Gastroesophageal sphincter (tissue), 3 donors: ENCODE results near the gene FAM171A2.

Source experiments
- POLR2A ChIP-seq, 2 donors: fragments of 450-650 bp; IDR thresholded peaks; one replicate each; pipeline ENCODE4 v1.6.1; 2017; ENCODE audit warnings: antibody characterized with exemption in 2 of 2, mild to moderate bottlenecking in 2 of 2, moderate library complexity in 1 of 2
- POLR2AphosphoS5 ChIP-seq: sonication (generic); formaldehyde crosslinking; IDR thresholded peaks from one replicate; pipeline ENCODE4 v1.6.1; 2017; ENCODE audit warnings: antibody characterized with exemption
- TF ChIP-seq, protein P1 (sequence below), 4 experiments: fragments of 200-600 bp in 2 of 4; fragments of 450-650 bp in 2 of 4; sonication (generic) in 1 of 4; IDR thresholded peaks; one replicate each; pipeline ENCODE4 v1.5.1; 2017 to 2019; ENCODE audit warnings: antibody characterized with exemption in 4 of 4, mild to moderate bottlenecking in 2 of 4, moderate library complexity in 2 of 4

DNA sequence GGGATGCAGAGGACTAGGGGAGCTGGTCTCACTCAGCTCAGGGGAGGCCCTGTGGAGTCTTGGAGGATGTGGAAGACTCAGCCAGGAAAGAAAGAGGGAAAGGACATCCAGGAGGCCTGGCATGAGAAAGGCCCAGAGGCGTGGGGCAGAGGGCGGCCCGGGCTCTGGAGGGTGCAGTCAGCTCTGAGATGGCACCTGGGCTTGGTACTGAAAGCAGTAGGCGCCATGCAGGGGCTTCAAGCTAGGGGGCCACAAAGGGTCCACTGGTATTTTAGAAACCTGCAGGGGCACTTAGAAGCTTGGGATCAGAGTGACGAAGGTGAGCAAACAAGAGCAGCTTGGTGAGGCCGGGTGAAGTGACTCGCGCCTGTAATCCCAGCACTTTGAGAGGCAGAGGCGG, 5.6 kb downstream of the FAM171A2 start:
- TF ChIP-seq, protein P1, sequence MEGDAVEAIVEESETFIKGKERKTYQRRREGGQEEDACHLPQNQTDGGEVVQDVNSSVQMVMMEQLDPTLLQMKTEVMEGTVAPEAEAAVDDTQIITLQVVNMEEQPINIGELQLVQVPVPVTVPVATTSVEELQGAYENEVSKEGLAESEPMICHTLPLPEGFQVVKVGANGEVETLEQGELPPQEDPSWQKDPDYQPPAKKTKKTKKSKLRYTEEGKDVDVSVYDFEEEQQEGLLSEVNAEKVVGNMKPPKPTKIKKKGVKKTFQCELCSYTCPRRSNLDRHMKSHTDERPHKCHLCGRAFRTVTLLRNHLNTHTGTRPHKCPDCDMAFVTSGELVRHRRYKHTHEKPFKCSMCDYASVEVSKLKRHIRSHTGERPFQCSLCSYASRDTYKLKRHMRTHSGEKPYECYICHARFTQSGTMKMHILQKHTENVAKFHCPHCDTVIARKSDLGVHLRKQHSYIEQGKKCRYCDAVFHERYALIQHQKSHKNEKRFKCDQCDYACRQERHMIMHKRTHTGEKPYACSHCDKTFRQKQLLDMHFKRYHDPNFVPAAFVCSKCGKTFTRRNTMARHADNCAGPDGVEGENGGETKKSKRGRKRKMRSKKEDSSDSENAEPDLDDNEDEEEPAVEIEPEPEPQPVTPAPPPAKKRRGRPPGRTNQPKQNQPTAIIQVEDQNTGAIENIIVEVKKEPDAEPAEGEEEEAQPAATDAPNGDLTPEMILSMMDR (IDR thresholded peaks at IDR 0.05) = no peak
- TF ChIP-seq POLR2A (IDR thresholded peaks at IDR 0.05) (no peak), POLR2AphosphoS5 (no peak)
